HG03045 (cell line): Measurements from ENCODE around the gene OR2H2.

Source experiments
- ATAC-seq: cut with Tn5 transposase; IDR thresholded peaks from one replicate; pipeline ENCODE4 v1.9.1; 2021; ENCODE audit warnings: mild to moderate bottlenecking, moderate library complexity; ENCODE audit not compliant: unreplicated experiment

OR2H2 gene

DNA sequence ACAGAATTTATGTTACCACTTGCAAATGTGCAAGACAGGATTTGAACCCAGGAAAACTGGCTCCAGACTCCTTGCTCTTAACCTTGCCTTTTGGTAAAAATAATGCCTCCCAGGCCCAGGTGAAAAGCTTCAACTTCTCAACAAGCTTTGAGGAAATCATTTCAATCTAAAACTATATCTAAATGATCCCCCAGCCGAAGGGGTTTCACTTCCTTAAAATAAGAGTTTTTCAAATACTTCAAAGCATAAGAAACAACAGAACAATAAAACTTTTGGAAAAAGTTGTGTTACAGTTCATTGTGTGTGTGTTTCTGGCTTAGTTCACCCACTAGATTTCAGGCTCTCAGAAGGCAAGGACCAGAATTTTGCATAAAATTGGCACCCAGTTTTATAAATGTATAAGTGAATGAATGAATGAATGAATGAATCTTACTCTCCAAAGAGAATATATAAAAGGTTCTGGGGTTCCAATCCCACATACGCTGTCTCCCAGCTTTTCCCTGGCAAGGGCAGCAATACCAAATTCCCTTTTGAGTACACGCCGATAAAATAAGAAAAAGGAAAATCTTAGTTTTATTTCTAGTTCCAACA, 5.4 kb downstream of the OR2H2 start:
- no peak for ATAC-seq

DNA sequence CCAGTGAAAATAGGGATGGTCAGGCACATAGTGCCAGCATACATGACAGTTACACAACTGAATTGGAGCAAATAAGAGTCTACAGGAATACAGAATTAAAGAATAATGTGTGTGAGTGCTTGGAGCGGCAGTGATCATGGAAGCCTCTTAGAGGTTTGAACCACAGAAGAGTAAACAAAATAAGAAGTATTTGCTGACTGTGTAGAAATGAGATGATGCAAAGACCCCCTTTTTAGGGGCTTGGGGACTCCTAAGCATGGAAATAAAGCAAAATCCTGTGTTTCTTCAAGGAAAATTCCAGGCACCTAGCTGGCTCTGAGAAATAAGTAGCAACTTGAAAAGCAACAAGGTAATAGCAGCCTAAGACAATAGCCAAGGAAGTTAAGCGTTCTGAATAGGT, 6.8 kb downstream of the OR2H2 start:
- ATAC-seq, result no peak

DNA sequence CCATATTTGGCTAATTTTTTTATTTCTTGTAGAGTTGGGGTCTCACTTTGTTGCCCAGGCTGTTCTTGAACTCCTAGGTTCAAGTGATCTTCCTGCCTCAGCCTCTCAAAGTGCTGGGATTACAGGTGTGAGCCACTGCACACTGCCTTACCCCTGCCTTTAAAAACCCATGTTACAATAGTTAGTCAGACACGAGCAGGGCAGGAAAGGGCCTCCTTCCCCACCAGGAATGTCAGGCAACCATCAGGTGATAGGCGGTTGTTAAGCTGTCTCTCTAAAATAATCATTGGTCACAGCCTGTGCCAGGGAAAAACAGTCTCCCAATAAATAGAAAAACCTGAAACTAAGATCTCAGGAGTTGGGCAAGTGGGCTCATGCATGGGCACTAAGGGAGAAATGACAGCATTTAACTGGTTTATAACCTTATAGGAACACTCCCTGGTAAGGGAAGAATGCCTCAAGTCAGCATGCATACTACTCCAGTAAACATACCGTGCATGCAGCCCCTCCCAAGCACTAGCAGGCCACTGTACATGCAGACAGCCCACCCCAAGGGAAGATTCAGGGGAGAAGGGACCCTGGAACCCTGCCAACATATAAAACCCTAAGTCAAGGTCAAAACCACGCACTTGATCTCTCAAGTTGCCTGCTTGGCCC, 8.4 kb downstream of the OR2H2 start:
- ATAC-seq, result no peak

DNA sequence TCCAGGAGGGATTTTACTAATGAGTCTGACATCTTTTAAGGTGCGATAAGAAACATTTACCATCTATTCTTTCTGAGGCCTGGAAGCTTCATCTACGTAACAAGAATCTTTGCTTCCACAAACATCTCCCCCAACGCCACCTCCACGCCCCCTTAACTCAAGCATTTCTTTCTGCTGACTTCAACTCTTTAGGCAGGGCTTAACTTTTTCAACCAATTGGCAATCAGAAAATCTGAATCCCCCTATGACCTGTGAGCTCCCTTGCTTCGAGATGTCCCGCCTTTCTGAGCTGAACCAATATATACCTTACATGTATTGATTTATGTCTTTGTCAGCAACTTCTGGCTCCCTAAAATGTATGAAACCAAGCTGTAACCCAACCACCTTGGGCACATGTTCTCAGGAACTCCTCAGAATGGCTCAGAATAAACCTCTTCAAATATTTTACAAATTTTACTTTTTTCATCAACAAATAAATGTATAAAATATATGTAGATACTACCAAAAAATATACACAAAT, 11.5 kb downstream of the OR2H2 start:
- no peak for ATAC-seq

DNA sequence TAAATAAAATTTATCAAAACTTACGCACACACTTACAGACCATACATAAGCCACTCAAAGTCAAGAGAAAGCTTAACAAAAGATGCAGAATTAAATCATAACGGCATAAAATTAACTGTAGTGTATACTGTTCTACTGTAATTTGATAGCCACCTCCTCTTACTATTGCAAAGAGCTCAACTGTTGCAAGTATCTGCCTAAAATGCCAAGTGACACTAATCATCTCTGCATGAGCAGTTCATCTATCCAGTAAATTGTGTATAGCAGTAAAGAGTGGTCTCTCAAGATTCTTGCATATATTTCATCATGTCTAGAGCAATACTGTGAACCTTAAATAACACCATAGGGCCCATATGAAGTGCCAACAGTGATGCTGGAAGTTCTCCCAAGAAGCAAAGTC, 12.3 kb downstream of the OR2H2 start:
- ATAC-seq, result no peak

DNA sequence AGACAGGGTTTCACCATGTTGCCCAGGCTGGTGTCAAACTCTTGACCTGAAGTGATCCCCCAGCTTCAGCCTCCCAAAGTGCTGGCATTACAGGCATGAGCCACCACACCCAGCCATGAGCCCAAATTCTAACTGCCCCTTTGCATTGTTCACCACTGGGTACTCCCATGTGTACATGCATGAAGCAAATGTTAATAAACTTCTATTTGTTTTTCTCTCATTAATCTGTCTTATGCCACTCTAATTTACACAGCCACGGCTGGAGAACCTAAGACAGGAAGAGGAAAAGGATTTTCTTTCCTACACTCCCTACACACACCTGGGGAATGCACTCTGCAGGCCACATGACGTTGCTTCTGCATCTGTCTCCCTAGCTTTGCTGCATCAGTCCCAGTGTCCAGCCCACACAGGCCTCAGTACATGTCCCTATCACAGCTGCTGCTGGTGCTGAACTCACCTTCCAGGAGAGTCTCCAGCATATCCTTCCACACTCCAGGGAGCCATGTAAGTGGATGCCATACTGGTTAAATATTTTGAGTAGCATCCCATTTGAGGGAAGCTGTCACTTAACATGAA, 13.3 kb downstream of the OR2H2 start:
- ATAC-seq, result no peak

DNA sequence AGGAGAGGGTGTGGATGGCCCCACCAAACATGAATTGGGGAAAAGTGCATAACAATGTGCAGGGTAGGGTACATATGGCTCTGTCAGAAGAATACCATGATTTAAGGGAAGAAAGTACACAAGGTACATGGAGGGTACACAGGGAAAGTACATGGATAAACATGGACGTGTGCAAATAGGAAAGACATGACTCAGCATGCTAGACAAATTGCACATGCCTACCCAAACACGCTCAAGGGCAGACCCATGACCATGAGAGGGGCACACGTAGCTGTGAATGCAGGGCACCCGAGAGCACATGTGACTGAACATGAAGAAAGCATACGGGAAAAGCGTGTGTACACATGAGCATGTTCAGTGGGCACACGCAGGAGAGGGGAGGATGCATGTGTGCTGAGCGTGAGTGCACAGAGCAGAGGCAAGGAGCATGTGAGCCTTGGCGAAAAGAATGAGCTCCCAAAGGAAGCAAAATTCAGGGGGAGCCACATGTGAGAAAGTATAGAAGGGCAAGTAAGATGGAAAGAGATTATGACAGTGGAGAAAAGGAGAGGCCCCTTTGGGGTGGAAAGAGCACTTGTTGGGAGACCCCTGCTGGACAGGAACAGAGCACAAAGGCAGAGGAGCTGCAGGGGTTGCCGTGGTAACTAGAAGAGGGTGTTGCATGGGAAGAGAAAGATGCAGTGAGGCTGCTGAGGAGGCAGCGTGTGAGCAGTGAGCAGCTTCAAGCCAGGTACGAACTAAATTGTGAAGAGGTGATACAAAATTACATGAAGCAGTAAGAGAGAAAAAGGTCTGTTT, 17.8 kb downstream of the OR2H2 start:
- no peak for ATAC-seq

DNA sequence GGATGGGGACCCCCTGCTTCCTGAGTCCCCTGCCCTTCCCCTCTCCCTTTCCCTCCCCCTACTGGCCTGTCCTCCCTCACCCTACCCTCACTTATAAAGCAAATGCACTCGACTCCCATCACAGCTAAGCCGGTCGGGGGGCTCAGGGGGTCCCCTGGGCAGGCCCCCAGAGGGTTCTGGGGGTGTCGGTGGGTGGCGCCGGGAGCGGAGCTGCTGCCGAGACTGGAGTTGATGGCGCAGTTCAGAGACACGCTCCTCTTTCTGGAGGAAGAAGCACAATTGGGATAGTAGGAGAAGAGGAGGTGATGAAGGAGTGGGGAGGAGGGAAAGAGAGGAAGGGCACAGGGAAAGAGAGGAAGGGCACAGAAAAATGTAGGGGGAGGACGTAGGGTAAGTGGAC, 18.5 kb downstream of the OR2H2 start:
- ATAC-seq, result no peak

DNA sequence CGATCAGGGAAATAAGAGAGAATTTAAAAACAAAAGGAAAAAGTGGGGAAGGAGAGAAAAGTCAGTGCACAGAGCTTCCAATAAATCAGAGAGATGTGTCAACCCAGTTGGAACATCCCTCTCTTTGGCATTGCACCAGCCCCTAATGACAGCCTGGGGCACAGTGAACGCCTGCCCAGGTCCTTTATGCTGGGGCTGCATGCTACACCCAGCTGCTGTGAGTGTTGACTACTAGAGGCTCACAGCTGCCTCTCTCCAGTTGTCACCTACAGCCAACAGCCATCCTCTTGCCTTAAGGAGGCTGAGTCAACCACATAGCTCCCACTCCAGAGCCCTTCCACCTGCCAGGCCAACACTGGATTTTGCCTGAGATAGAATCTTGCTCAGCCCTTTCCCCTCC, 19.0 kb downstream of the OR2H2 start:
- no peak for ATAC-seq

DNA sequence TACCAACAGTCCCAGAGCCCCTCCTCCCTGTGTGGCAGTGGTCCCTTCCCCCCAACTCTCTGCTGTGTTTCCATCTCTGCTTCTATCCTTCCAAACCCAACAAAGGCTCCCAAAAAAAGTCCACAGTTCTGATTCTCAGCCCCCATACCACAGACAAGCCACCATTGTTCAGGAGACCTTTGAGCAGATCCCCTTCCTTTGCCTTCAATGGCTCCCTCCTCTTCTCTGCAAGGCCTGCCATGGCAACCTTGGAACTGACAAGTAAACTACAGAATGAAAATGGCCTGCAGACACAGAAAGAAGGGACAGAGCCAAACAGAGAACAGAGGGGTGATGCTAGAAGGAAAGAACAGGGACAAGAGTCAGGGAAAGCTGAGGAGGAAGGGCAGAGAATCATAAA, 23.2 kb downstream of the OR2H2 start:
- no peak for ATAC-seq

DNA sequence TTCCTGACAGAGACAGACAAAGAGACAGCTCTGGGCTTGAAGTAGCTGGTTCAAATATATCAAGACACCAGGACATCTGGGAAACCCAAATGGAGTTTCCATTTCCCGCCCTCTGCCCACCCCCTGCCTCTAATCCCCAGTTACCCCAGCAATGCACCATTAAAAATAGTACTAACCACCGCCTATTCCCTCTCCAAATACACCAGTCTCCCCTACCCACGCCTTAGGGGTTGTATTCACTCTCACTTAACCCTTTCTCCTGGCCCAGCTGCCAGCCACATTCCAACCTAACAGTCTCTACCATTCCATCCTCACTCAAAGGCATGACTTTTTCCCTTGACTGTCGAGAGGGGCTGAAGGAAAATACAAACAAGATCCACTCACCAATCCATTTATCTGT, 25.6 kb downstream of the OR2H2 start:
- ATAC-seq, result no peak

DNA sequence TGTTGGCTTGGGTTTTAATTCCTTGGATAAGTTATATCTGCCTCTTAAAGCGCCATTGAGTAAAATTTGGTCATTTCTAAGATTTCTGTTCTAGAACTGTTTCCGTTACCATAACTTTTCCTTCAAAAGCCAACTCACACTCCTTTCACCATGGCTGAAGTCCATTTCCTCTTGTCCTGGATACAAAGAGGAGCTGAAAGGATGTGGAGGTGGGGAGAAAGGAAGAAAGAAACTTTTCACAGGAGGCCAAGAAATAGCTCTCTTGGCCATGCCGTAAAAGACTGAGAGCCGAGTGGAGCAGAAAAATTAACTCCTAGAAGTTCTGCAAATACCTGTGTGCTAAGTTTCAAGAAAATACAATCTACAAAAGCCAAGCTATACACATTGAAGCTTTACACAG, 26.5 kb downstream of the OR2H2 start:
- no peak for ATAC-seq

DNA sequence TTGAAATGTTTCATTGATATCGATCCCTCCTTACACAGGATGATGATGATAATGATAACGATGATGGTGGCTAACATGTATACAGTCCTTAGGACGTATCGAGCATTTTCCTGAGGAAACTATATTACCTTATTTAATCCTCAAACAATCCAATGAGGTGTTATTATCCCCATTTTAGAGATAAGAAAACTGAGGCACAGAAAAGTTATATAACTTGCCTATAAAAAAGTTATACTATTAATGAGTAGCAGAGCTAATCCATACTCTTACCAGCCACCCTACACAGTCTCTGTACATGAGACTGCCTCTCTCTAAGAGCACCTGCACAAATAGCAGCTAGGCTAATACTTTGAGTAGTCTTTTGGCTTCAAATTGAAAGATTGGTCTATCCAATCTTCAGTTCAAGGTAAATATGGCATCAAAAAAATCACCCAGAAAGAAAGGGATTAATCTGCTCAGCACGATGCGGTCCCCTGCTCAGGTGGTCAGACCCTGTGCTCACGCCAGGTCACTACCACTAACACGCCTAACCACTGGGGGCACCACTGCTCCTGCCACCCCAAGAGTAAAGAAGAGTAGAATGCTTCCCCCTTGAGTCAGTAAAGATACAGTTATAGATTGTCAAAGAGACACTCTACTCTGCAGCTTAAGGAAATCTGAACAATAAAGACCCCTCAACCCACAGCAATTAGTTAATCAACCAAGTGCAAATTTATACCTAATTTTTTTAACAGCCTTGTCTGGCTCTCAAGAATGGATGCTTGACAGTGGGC, 33.0 kb downstream of the OR2H2 start:
- ATAC-seq, result no peak

DNA sequence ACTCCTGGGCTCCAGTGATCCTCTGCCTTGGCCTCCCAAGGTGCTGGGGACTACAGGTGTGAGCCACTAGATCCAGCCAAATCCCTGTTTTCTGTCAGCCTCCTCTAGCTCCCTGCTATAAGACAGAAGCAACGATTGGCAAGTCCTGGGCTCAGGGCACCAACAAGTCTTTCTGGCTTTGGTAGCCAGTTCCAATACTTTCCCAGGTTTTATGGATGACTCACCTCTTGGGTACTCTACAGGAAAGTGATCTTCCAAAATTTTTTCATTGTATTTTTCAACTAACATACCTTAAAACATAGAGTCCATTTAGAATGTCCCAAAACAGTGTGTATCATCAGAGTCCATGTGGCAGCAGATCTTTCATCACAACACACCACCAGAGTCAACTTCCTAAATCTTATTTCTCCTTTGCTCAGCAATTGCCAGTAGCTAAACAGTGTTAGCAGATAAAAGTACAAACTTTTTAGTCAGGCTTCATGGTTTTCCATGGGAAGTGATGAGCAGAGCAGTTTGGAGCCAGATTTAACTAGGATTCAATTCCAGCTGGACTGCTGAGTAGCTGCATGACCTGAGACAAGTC, 34.7 kb downstream of the OR2H2 start:
- ATAC-seq, result no peak

DNA sequence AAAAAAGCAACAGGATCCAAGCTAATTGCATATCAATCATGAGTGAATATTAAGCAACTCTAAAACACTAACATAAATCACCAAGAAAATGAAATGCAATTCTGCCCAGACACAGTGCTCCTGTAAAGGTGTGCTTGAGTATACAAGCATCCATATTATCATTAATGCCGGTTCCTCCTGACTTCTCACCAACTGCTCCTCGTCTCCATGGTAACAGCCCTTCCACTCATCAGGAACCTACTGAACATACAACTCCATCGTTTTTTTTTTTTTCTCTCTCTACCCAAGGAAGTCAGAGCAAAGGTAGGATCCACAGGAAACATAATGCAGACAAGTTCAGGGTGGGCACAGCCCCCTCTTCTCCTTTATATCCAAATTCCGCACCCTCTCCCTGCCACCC, 35.7 kb downstream of the OR2H2 start:
- no peak for ATAC-seq

DNA sequence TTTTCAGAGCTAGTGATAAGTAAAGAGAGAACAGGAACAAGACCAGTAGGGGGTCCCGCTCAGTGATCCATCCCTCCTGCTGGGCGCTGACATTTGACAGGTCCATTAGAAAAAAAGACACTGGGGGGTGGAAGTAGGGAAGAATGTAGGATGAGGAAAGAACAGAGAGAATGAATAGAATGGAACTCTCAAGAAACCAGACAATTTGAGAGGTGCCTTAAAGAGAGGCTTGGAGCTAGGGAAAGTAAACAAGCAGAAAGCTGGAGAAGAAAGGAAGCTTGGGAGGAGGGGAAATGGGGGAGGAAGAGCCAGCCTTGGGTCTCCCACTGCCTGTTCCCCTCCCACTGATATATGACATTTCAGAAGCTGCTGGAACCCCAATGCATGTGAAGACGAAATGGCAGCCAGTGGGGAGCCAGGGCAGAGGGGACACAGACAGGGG, 39.6 kb downstream of the OR2H2 start:
- ATAC-seq, result no peak

DNA sequence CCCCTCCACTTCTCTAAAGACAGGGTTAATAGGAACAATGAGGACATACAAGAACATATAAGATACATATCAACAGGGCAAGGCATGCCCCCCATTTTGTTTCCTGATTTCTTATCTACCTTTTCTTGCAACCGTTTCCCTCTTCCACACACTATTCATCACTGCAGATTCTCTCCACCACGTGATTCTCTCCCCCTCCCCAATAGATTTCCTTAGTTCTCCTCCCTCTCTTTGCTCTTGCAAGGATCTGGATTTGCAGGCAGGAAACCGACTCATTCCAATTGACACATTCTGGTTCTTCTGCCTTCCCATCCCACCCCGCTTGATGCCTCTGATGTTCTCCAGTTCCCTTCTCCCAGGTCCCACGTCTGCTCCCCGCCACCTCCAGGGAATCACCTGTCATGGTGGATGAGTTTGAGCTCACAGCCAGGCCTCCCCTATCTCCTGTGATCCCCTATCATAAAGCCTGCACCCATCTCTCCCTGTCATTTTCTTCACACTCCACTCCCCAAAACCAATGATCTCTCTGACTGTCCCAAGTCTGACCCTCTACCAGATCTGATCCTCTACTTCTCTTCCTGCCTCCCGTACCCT, 40.5 kb downstream of the OR2H2 start:
- ATAC-seq, result no peak

DNA sequence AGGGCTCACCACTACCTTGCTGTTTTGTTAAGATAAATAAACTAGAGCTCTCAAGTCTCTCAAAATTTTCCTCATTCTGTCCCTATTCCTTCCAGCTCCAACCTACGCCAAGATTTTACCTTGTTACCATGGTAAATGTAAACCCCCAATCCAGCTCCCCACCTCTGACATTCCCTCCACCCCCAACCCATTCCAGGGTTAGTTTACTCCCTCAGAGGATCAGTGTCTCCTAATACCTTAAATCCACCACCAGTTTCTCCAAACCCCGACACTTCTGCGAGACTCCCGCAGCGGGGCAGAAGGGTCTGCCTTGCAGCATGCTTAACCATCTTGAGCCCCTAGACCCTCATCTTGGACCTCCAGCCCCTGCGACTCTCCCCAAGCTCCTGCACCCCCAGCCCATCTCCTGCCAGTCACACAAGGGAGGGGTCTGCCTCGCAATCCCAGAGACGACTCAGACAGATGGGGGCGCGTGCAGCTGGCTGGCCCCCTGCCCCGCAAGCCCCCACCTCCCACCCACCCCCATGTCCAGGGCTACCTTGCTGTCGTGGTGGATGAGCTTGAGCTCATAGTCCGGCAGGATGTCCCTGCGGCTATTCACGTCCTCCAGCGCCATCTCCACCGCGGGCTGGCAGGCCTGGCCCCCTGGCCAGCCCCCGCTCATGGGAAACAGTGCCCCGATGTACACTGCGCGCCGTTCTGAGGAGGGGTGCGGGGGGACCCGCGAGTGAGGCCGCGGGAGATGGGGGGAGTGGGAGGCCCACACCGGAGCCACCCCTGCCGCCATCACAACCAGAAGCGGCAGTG, 42.2 kb downstream of the OR2H2 start:
- no peak for ATAC-seq

DNA sequence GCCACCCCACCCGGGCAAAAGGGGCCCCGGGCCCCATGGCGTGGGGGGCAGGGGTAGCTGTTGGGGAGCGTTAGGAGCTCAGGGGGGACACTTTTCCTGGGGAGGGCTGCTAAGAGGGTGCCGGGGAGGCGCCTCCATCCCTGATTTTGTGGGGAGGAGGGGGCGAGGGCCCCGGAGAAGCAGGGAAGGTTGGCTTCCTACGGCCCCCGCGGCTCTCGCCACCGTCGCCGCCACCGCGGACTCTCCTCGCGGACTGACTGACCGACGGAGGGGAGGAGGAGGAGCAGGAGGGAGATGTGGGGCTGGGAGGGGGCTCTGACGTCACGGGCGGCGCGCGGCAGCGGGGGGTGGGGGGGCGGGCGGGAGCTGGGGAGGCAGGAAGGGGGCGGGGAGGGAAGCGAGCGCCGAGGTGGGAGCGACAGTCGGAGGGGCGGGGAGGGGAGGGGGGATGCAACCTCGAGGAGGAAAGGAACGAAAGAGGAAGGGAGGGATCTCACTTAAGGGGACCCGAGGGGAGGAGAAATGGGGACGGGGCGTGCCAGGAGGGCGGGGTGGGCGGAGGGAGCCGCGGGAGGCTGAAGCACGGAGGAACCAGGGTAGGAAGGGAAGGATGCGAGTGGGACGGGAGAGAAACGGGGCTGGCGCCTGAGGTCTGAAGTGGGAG, 43.0 kb downstream of the OR2H2 start:
- ATAC-seq, result no peak
